ENCODE measurements around the gene LY6G6D. TPM values are rescaled to one million over a fixed set of nuclear protein-coding genes. Genes with fewer than 3 reads are reported as not detected.
A peak's percentile ranks its signal among the peaks of the same experiment; 100 is the strongest.

Gene LY6G6D
- total and polyA plus RNA-seq, 2 of the 13 experiments (the other 11 are each of a cell fraction or from before 2014, with no cell fraction given) = not detected

GRCh38 chr6:31729979-31730630 is 15.0 kb downstream of the LY6G6D start (continued):
- TF ChIP-seq, protein P1, sequence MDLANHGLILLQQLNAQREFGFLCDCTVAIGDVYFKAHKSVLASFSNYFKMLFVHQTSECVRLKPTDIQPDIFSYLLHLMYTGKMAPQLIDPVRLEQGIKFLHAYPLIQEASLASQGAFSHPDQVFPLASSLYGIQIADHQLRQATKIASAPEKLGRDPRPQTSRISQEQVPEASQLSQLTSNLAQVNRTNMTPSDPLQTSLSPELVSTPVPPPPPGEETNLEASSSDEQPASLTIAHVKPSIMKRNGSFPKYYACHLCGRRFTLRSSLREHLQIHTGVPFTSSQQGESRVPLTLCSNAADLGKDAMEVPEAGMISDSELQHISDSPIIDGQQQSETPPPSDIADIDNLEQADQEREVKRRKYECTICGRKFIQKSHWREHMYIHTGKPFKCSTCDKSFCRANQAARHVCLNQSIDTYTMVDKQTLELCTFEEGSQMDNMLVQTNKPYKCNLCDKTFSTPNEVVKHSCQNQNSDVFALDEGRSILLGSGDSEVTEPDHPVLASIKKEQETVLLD (CRISPR knock-in tag; IDR thresholded peaks at IDR 0.05; ENCODE audit: low read depth) = peak; percentile 1; the same call in 1 of the 2 replicates
- no peak for TF ChIP-seq ZNF30 (CRISPR knock-in tag; IDR thresholded peaks at IDR 0.05)
- TF ChIP-seq CTCF (CRISPR knock-in tag; IDR thresholded peaks at IDR 0.05) = peak; percentile 23; the same call in 1 of the 2 replicates
- no peak for TF ChIP-seq ZKSCAN5 (CRISPR knock-in tag; IDR thresholded peaks at IDR 0.05)
- TF ChIP-seq ZNF350 (CRISPR knock-in tag; IDR thresholded peaks at IDR 0.05; ENCODE audit: borderline replicate concordance, low read depth) = no peak; the same call in 1 of the 2 replicates
- no peak for TF ChIP-seq ZNF562 (CRISPR knock-in tag; IDR thresholded peaks at IDR 0.05; ENCODE audit: borderline replicate concordance)
- 0 out of 2 replicates have a peak, but pooled peaks have one; percentile 50 for TF ChIP-seq ZNF230 (CRISPR knock-in tag; IDR thresholded peaks at IDR 0.05)
- TF ChIP-seq ZNF337 (CRISPR knock-in tag; IDR thresholded peaks at IDR 0.05; ENCODE audit: borderline replicate concordance, low read depth) = 0 out of 2 replicates have a peak, but pooled peaks have one; percentile 14
- no peak for TF ChIP-seq EZH2 (conservative IDR thresholded peaks at IDR 0.05; ENCODE audit: low read depth, low read length)
- peak; percentile 96 for TF ChIP-seq RBM22 (optimal IDR thresholded peaks at IDR 0.05; ENCODE audit: low read length)
- TF ChIP-seq HNRNPLL (IDR thresholded peaks at IDR 0.05; ENCODE audit: low read depth, low read length, poor library complexity, severe bottlenecking) = peak; percentile 61
- no peak for TF ChIP-seq ZMYM3 (CRISPR knock-in tag; IDR thresholded peaks at IDR 0.05)
- no peak for TF ChIP-seq ZNF430 (CRISPR knock-in tag; IDR thresholded peaks at IDR 0.05)
- TF ChIP-seq MEF2D (CRISPR knock-in tag; IDR thresholded peaks at IDR 0.05) = peak; percentile 66; the same call in 1 of the 2 replicates
- no peak for TF ChIP-seq CHD4 (IDR thresholded peaks at IDR 0.05; ENCODE audit: borderline replicate concordance, low read length)
- TF ChIP-seq RFXAP (CRISPR knock-in tag; IDR thresholded peaks at IDR 0.05; ENCODE audit: borderline replicate concordance) = peak; percentile 16; the same call in 1 of the 2 replicates
- no peak for TF ChIP-seq ZNF652 (CRISPR knock-in tag; IDR thresholded peaks at IDR 0.05; ENCODE audit: borderline replicate concordance, low read depth)
- TF ChIP-seq PBX2 (CRISPR knock-in tag; IDR thresholded peaks at IDR 0.05) = no peak
- no peak; the same call in 1 of the 2 replicates for TF ChIP-seq CREM (IDR thresholded peaks at IDR 0.05)
- no peak for TF ChIP-seq CREM (CRISPR knock-in tag; IDR thresholded peaks at IDR 0.05)
- TF ChIP-seq ERF (CRISPR knock-in tag; IDR thresholded peaks at IDR 0.05) = peak; percentile 4; the same call in 1 of the 2 replicates
- TF ChIP-seq ZBTB7B (CRISPR knock-in tag; IDR thresholded peaks at IDR 0.05) = no peak; the same call in 1 of the 2 replicates
- no peak for TF ChIP-seq GATAD2A (CRISPR knock-in tag; IDR thresholded peaks at IDR 0.05)
- peak; percentile 91; the same call in 1 of the 2 replicates for TF ChIP-seq ZFP82 (CRISPR knock-in tag; IDR thresholded peaks at IDR 0.05; ENCODE audit: borderline replicate concordance)
- TF ChIP-seq ZNF720 (CRISPR knock-in tag; IDR thresholded peaks at IDR 0.05) = no peak
- TF ChIP-seq ZKSCAN8 (CRISPR knock-in tag; IDR thresholded peaks at IDR 0.05; ENCODE audit: borderline replicate concordance) = no peak
- TF ChIP-seq, protein P2, sequence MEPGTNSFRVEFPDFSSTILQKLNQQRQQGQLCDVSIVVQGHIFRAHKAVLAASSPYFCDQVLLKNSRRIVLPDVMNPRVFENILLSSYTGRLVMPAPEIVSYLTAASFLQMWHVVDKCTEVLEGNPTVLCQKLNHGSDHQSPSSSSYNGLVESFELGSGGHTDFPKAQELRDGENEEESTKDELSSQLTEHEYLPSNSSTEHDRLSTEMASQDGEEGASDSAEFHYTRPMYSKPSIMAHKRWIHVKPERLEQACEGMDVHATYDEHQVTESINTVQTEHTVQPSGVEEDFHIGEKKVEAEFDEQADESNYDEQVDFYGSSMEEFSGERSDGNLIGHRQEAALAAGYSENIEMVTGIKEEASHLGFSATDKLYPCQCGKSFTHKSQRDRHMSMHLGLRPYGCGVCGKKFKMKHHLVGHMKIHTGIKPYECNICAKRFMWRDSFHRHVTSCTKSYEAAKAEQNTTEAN (CRISPR knock-in tag; conservative IDR thresholded peaks at IDR 0.05) = no peak

All from HepG2 (cell line).